ENCODE data around the gene CENPT.

Gene CENPT

DNA sequence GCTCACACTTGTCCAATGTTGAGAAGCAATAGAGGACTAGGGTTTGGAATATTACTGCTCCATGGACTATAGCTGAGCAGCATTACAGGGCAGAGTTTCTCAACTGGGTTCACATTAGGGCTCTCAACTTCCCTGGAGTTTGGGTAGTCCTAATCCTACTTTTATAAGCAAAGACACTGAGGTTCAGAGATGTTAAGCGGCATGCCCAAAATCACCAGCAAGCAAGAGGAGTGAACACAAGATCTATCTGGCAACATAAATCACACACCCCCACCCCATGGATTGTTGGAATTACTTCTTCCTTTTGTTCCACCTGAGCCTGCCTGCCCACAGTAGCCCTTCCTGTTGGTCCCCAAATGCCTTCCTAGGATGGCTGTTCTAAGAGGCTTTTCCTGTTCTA is 35.6 kb downstream of the CENPT start:
- Mint-ChIP-seq H3K36me3 (no peaks in the 10 kb centered on the region), H3K9me3 (no peaks in the 10 kb centered on the region), H3K4me1 (peaks cover 6% of the 10 kb centered on the region), H3K4me3 (no peak overlapping the region), H3K27me3 (no peaks in the 10 kb centered on the region), H3K27ac (no peak overlapping the region)

DNA sequence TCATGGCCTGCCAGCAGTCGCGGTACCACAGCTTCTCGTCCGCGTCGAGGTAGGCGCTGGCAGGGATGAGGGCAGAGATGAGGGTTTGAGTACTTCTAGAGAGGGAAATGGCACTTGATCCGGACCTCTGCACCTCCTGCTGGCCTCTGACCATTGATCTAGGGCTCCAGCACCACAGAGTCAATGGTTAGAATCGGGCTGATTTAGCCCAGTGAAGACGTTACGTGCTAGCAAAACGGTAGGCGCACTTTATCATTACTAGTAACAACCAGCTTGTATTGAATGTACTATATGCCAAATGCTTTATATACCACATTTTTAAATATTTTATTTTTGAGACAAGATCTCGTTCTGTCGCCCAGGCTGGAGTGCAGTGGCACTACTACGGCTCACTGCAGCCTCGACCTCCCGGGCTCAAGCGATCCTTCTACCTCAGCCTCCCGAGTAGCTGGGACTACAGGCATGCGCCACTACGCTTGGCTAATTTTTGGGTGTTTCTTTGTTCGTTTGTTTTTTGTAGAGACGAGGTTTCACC is 40.3 kb downstream of the CENPT start:
- Mint-ChIP-seq H3K4me1 (peaks cover 30% of the 10 kb centered on the region), H3K4me3 (peak overlapping the region; percentile 93), H3K9me3 (no peaks in the 10 kb centered on the region), H3K36me3 (peaks cover 4% of the 10 kb centered on the region), H3K27me3 (no peaks in the 10 kb centered on the region), H3K27ac (peak overlapping the region; percentile 91)

DNA sequence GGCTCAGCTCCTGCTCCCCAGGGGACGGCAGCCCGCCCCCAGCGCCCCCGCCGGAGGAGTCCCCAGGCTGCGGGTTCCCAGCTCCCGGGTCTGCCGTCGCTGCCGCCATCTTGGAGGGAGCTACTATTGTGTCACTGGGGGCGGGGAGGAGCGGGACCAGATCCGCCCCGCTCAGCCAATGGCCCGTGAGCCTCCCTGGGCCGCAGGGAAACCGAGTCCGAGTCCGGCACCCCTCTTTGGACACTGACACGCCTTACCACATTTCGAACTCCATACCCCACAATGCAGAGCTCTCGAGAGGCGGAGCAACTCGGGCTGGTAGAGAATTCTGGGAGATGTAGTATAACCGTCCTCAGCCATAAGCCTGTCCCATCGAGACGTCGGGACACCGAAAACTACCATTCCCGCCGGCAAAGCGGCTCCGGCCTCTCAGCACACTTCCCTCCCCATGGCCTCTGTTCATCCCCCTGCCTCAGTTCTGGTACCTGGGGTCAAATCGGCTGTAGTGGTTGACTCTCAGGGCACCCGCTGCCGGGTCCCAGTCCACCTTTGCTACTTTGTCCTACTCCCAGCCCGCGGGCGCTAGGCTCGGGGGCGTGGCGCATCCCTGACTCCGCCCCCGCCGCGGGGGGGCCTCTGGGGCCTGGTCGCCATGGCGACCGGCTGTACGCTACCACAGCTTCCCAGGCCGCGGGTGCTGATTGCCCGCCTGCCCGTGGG is 40.9 kb downstream of the CENPT start, which contains the start of the genes RANBP10 and TSNAXIP1:
TSS of gene RANBP10 (minus strand) at position 133 of the 720 bp plus-strand sequence. CDS start at position 109, 24 bp downstream.
TSS of gene TSNAXIP1 (plus strand) at position 462 of the 720 bp plus-strand sequence. CDS start 261 bp downstream, outside the sequence.
- H3K9me3 Mint-ChIP-seq = no peaks in the 10 kb centered on the region
- H3K27me3 Mint-ChIP-seq = no peaks in the 10 kb centered on the region
- H3K27ac Mint-ChIP-seq = peak within 1 kb of the TSS; percentile 91
- H3K36me3 Mint-ChIP-seq = peaks cover 4% of the 10 kb centered on the region
- peak within 1 kb of the TSS; percentile 93 for H3K4me3 Mint-ChIP-seq
- peaks cover 36% of the 10 kb centered on the region for H3K4me1 Mint-ChIP-seq

DNA sequence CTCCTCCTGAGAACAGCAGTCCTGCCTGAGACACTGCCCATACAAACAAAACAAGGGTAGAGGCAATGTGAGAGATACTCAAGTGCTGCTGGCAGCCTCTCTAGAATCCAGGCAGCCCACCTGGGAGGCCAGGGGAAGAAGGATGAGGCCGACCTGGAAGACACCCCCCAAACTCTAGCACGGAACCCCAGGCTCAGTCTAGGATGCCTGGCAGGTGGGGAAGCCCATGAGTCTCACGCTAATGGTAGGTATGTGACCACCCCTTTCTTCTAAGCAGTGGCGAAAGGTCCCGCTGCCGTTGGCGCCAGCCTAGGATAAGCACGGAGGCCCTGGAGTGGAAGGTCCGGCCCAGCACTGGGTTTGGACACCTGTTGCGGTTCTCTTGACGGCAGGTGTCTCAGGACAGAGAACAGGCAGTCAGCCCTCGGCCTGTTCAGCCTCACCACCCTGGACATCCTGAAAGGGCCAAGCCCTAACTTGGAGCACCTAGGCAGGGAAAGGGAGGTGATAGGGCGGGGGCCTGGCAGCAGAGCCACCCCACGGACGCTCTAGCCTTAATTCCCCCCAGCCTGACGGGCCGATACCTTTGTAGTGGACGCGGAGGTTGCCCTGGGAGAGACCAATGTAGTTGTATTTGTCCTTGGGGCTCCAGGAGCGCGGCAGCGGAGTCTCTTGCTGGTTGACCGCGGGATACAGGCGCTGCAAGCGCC is 41.6 kb downstream of the CENPT start:
- H3K9me3 Mint-ChIP-seq = no peaks in the 10 kb centered on the region
- peaks cover 43% of the 10 kb centered on the region for H3K4me1 Mint-ChIP-seq
- H3K27ac Mint-ChIP-seq = peak overlapping the region; percentile 35
- H3K4me3 Mint-ChIP-seq = peak overlapping the region; percentile 93
- H3K36me3 Mint-ChIP-seq = peaks cover 4% of the 10 kb centered on the region
- H3K27me3 Mint-ChIP-seq = no peaks in the 10 kb centered on the region

DNA sequence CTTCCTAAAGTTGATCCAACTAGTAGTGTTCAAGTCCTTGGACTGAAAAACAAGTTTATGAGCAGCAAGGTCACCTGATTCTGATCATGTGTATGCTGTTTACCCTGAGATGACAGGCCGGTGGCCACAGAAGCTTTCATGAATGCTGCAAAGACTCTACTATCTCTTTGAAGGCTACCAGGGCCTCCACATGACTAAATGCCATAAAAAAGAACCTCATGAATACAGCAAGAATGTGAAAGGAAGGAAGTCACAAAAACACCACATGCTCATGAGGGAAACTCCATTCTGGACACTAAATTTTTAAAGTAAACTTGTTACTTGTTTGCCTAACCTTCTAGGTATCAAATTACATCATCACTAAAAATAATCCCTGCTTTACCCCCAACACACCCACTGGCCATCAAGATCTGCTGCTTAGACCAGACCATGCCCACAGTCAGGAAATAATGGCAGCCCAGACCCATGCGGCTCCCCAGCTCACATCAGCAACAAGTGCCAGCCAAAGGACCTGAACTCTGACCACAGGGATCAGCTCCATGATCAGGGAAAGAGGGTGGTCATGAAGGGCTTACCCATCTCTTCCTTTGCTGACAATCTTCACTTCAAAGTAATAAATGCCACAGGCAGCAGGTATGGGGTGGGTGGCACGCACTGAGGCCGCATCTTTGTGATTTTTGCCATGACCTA is 42.5 kb downstream of the CENPT start:
- H3K4me3 Mint-ChIP-seq = peak overlapping the region; percentile 93
- H3K36me3 Mint-ChIP-seq = peaks cover 7% of the 10 kb centered on the region
- H3K4me1 Mint-ChIP-seq = peaks cover 52% of the 10 kb centered on the region
- H3K9me3 Mint-ChIP-seq = no peaks in the 10 kb centered on the region
- no peaks in the 10 kb centered on the region for H3K27me3 Mint-ChIP-seq
- H3K27ac Mint-ChIP-seq = no peak overlapping the region

DNA sequence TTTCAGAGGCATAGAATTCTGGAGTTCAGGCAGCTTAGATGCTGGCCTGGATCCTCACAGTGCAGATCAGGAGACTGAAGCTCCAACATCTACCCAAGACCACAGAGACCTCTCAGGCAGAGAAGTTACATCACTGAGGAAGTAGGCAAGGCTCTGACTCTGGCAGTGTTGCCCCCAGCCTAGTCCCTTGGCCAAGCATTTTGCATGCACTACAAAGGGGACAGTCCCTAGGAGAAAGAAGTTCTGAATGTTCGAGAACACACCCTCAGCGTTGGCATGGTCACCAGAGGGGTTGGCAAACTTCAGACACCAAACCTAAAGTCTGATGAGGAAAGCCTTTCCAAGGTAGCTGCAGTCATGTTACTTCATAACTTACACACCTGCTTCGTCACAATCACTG is 43.6 kb downstream of the CENPT start:
- H3K36me3 Mint-ChIP-seq = peaks cover 7% of the 10 kb centered on the region
- H3K27ac Mint-ChIP-seq = peak overlapping the region; percentile 8
- no peaks in the 10 kb centered on the region for H3K9me3 Mint-ChIP-seq
- H3K27me3 Mint-ChIP-seq = no peaks in the 10 kb centered on the region
- H3K4me1 Mint-ChIP-seq = peaks cover 58% of the 10 kb centered on the region
- H3K4me3 Mint-ChIP-seq = peak overlapping the region; percentile 59

DNA sequence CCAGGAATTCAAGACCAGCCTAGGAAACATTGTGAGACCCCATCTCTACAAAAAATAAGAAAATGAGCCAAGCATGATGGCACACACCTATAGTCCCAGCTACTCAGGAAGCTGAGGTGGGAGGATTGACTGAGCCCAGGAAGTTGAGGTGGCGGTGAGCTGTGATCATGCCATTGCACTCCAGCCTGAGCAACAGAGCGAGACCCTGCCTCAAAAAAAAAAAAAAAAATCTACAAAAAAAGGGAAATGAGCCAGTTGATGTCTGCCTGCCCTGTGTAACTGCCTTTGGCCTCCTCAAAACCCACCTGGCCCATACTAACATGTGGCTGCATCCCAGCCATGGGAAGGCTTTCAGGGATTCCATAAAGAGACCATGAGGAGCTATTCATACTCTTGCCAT is 45.6 kb downstream of the CENPT start:
- Mint-ChIP-seq H3K4me3 (peak overlapping the region; percentile 44), H3K36me3 (peaks cover 11% of the 10 kb centered on the region), H3K27me3 (no peaks in the 10 kb centered on the region), H3K4me1 (peaks cover 71% of the 10 kb centered on the region), H3K27ac (no peak overlapping the region), H3K9me3 (no peaks in the 10 kb centered on the region)

DNA sequence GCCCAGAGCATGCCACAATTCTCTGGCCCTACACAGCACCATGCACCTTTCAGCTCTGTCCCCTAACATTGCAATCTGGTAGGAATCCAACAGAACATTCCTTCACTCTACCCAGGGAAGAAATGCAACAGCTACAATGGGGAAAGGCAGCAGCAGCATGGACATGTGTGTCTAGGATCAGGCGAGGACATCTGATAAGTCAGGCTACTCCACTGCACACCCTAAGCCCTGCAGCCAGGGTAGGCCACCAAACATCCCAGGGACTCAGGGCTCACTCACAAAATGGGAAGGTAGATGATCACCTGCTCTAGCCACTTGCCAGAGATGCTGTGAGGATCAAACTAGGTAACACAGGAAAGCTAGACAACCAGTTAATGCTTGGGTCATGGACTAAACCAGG is 46.3 kb downstream of the CENPT start:
- Mint-ChIP-seq H3K27me3 (no peaks in the 10 kb centered on the region), H3K36me3 (peaks cover 14% of the 10 kb centered on the region), H3K4me1 (peaks cover 77% of the 10 kb centered on the region), H3K9me3 (no peaks in the 10 kb centered on the region), H3K4me3 (peak overlapping the region; percentile 44), H3K27ac (peak overlapping the region; percentile 46)

DNA sequence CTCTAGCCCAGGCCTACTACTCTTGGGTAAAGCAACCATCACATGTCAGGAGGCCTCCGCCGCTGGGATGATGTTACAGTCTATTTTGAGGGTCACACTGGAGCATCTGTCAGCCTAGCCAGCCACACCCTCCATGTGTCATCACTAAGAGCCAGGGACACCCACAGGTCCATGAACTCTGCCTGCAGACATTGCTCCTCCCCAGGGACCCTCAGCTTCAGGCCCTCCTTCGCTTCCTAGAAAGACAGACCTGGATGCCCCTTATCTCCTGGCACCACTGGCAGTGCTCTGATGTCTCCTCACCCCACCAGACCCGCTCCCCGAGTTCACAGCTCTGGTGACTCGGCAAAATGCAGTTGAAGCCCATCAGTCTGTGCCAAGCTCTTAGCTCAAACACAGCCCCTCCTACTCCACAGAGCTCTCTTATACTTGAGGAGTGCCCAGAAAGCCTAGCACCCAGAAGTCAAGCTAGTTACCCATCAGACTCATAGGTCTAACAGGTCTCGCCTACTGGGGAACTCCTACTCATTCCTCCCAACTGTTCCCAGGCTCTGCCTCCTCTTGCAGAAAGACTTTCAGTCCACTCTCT is 47.1 kb downstream of the CENPT start:
- H3K36me3 Mint-ChIP-seq = peaks cover 14% of the 10 kb centered on the region

DNA sequence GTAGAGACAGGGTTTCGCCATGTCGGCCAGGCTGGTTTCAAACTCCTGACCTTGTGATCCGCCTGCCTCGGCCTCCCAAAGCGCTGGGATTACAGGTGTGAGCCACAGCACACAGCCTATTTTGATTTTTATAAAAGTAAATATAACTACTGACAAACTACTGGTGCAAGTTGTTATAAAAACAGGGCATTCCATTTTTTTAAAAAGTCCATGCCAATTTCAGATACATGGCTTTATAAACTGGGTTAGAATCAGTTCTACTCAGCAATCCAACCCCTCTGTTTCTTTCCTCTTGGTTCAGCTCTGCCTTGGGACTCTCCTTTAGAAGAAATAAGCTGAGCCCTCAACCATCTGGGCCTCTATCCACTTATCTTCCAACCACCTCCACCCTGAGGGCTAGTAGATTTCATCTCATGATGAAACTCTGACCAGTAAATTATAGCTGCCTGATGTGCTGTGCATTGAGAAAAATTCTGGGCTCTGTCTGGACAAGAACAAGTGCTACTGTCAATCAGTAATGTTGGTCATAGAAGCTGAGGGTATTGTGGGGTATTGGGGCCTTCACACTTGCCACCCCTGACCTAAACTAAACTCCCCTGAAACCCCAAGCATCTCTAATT is 51.3 kb downstream of the CENPT start:
- Mint-ChIP-seq H3K36me3 (peaks cover 10% of the 10 kb centered on the region), H3K4me1 (peaks cover 38% of the 10 kb centered on the region), H3K4me3 (no peak overlapping the region), H3K9me3 (no peaks in the 10 kb centered on the region), H3K27me3 (no peaks in the 10 kb centered on the region), H3K27ac (peak overlapping the region; percentile 2)

More for the DNA sequence above, 47.1 kb downstream of the CENPT start:
- peak overlapping the region; percentile 19 for H3K4me3 Mint-ChIP-seq
- H3K4me1 Mint-ChIP-seq = peaks cover 75% of the 10 kb centered on the region
- no peaks in the 10 kb centered on the region for H3K9me3 Mint-ChIP-seq
- H3K27me3 Mint-ChIP-seq = no peaks in the 10 kb centered on the region
- H3K27ac Mint-ChIP-seq = peak overlapping the region; percentile 41

DNA sequence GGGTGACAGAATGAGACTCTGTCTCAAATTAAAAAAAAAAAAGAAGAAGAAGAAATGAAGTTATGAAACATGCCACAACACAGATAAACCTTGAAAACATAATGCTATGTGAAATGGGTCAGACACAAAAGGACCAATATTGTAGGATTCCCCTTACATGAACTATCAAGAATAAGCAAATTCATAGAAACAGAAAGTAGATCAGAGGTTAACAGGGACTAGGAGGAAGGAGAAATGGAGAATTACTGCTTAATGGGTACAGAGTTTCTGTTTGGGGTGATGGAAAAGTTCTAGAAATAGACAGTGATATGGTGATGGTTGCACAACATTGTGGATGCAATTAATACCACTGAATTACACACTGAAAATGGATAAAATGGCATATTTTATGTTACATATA is 57.4 kb downstream of the CENPT start:
- no peaks in the 10 kb centered on the region for H3K27me3 Mint-ChIP-seq
- H3K4me3 Mint-ChIP-seq = no peak overlapping the region
- H3K27ac Mint-ChIP-seq = no peak overlapping the region
- H3K4me1 Mint-ChIP-seq = peaks cover 13% of the 10 kb centered on the region
- H3K9me3 Mint-ChIP-seq = no peaks in the 10 kb centered on the region
- peaks cover 2% of the 10 kb centered on the region for H3K36me3 Mint-ChIP-seq

DNA sequence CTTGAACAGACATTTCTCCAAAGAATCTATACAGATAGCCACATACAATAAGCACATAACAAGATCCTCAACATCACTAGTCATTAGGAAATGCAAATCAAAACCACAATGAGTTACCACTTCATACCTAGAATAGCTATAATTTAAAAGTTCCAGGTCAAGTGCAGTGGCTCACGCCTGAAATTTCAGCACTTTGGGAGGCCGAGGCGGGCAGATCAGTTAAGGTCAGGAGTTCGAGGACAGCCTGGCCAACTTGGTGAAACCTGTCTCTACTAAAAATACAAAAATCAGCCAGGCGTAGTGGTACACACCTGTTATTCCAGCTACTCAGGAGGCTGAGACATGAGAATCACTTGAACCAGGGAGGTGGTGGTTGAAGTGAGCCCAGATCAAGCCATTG is 61.0 kb downstream of the CENPT start:
- H3K4me3 Mint-ChIP-seq = no peak overlapping the region
- H3K4me1 Mint-ChIP-seq = peaks cover 21% of the 10 kb centered on the region
- no peaks in the 10 kb centered on the region for H3K27me3 Mint-ChIP-seq
- peaks cover 2% of the 10 kb centered on the region for H3K36me3 Mint-ChIP-seq
- no peaks in the 10 kb centered on the region for H3K9me3 Mint-ChIP-seq
- no peak overlapping the region for H3K27ac Mint-ChIP-seq

DNA sequence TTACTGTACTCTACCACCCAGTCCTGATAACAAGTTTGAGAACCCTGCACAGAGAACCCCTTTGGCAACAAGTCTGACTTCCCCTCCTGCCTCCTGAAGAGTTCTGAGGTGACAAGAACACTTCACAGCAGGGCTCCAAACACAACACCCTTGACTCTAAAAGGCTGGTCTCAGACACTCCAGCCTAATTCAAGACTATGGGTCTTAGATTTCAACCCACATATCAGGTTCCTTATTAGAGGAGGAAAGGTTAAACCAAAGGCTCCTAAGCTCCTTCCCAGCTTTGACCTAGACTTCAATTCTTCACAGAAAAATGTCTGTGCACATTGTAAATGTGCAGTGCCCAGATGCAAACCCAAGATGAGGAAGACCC is 64.2 kb downstream of the CENPT start:
- Mint-ChIP-seq H3K4me1 (peaks cover 36% of the 10 kb centered on the region), H3K36me3 (peaks cover 3% of the 10 kb centered on the region), H3K9me3 (no peaks in the 10 kb centered on the region), H3K27ac (no peak overlapping the region), H3K4me3 (no peak overlapping the region), H3K27me3 (no peaks in the 10 kb centered on the region)

DNA sequence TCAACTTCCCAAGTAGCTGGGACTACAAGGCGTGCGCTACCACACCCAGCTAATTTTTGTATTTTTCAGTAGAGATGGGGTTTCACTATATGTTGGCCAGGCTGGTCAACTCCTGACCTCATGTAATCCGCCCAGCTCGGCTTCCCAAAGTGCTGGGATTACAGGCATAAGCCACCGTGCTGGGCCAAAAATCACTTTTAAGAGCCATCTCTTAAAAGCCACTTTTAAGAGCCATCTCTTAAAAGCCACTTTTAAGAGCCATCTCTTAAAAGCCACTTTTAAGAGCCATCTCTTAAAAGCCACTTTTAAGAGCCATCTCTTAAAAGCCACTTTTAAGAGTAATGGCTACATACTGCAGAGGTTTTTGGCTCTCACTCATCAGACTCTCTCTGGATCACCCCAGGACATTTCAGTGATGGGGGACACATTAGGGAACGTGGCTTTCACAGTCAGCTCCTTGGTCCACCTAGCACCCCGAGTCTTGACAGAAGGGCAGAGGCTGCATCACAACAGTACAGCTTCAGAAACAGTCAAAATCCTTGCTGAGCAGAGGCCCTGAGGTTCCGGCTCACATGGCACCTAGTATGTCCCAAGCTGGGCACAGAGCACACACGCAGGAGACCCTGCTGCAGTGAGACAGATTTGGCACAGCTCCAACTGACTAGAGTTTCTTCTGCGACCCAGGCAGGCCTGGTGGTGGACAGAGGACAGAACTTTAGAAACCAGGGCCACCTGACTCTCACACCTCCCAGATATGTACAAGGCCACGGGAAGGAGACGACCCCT is 64.7 kb downstream of the CENPT start:
- no peak overlapping the region for H3K4me3 Mint-ChIP-seq
- H3K36me3 Mint-ChIP-seq = peaks cover 3% of the 10 kb centered on the region
- H3K27me3 Mint-ChIP-seq = no peaks in the 10 kb centered on the region
- H3K27ac Mint-ChIP-seq = no peak overlapping the region
- H3K9me3 Mint-ChIP-seq = no peaks in the 10 kb centered on the region
- peaks cover 36% of the 10 kb centered on the region for H3K4me1 Mint-ChIP-seq
